ENCODE measurements around the gene FBXW5.

FBXW5 gene

DNA sequence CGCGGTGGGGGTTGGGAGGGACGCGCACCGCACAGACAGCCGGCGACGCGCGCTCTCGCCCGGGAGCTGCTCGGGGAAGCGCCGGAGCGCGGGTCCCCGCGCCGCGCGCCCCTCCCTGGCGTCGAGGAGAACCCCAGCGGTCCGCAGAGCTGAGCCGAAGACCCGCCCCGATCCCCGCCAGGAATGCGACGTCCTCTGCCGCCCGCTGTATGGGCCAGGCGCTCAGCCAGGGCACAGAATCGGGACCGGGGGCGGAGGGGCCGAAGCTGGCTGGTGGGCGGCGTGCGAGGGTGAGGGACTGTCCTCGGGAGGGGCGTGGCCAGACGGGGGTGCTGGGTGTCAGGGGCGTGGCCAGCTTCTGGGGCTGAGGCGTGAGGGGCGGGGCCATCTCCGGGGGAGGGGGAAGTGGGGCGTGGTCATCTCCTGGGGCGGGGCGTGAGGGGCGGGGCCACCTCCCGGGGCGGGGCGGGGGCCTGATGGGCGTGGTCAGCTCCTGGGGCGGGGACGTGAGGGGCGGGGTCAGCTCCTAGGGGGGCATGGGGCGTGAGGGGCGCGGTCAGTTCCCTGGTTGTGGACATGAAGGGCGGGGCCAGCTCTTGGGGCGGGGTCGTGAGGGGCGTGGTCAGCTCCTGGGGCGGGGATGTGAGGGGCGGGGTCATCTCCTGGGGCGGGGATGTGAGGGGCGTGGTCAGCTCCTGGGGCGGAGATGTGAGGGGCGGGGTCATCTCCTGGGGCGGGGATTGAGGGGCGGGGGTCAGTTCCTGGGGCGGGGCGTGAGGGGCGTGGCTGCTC, 33.7 kb upstream of the FBXW5 start:
- TF ChIP-seq, protein P1, sequence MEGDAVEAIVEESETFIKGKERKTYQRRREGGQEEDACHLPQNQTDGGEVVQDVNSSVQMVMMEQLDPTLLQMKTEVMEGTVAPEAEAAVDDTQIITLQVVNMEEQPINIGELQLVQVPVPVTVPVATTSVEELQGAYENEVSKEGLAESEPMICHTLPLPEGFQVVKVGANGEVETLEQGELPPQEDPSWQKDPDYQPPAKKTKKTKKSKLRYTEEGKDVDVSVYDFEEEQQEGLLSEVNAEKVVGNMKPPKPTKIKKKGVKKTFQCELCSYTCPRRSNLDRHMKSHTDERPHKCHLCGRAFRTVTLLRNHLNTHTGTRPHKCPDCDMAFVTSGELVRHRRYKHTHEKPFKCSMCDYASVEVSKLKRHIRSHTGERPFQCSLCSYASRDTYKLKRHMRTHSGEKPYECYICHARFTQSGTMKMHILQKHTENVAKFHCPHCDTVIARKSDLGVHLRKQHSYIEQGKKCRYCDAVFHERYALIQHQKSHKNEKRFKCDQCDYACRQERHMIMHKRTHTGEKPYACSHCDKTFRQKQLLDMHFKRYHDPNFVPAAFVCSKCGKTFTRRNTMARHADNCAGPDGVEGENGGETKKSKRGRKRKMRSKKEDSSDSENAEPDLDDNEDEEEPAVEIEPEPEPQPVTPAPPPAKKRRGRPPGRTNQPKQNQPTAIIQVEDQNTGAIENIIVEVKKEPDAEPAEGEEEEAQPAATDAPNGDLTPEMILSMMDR (conservative IDR thresholded peaks at IDR 0.05; ENCODE audit: low read depth, low read length): no peak
- H3K27ac ChIP-seq: no peak overlapping the region
- H2AFZ ChIP-seq (ENCODE audit: low read depth): no peak overlapping the region
- no peak overlapping the region for H3K4me3 ChIP-seq (IDR thresholded peaks at IDR 0.05; ENCODE audit: insufficient read depth, low read depth, low read length)
- no peak overlapping the region for H3K9ac ChIP-seq
- H3K4me1 ChIP-seq (ENCODE audit: low read depth, poor library complexity, severe bottlenecking): no peaks in the 10 kb centered on the region
- H3K27me3 ChIP-seq (ENCODE audit: insufficient read depth, low read depth): peaks cover 42% of the 10 kb centered on the region
- no peaks in the 10 kb centered on the region for H3K79me2 ChIP-seq (ENCODE audit: insufficient read depth, low read depth)
- H3K4me2 ChIP-seq: no peak overlapping the region
- no peaks in the 10 kb centered on the region for H3K36me3 ChIP-seq (ENCODE audit: insufficient read depth)
- no peaks in the 10 kb centered on the region for H4K20me1 ChIP-seq (ENCODE audit: insufficient read depth)

- Histone ChIP-seq H3K36me3 (ENCODE audit: insufficient read depth) (no peaks in the 10 kb centered on the region), H3K27ac (no peak overlapping the region), H3K79me2 (ENCODE audit: insufficient read depth, low read depth) (no peaks in the 10 kb centered on the region), H3K4me1 (ENCODE audit: low read depth, poor library complexity, severe bottlenecking) (no peaks in the 10 kb centered on the region), H2AFZ (ENCODE audit: low read depth) (no peak overlapping the region), H3K27me3 (ENCODE audit: insufficient read depth, low read depth) (peaks cover 45% of the 10 kb centered on the region), H3K4me3 (IDR thresholded peaks at IDR 0.05; ENCODE audit: insufficient read depth, low read depth, low read length) (no peak overlapping the region), H3K4me2 (no peak overlapping the region), H4K20me1 (ENCODE audit: insufficient read depth) (no peaks in the 10 kb centered on the region), H3K9ac (no peak overlapping the region)
- TF ChIP-seq, protein P1 (conservative IDR thresholded peaks at IDR 0.05; ENCODE audit: low read depth, low read length): no peak
Measured at GRCh38 chr9:136977649-136978072, 33.1 kb upstream of the FBXW5 start.

DNA sequence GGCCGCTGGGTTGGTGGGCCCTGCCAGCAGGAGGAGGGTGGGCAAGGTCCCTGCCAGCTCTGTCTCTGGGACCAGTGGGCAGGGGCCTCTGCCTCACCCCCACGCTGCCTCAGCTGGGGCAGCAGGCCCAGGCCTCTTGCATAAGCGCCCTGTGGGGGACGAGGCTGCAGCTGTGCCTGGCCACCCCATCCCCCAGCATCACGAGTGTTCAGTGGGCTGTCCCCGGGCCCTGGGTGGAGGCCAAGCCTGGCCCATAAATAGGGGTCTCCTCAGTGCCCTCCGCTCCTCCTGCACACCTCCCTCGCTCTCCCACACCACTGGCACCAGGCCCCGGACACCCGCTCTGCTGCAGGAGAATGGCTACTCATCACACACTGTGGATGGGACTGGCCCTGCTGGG, 32.7 kb upstream of the FBXW5 start, which contains the start of gene PTGDS:
PTGDS (plus strand) TSS at position 282 of the 400 bp plus-strand sequence; CDS start at position 357, 75 bp downstream.
- no peaks in the 10 kb centered on the region for H3K36me3 ChIP-seq (ENCODE audit: insufficient read depth)
- H4K20me1 ChIP-seq (ENCODE audit: insufficient read depth): no peaks in the 10 kb centered on the region
- H3K79me2 ChIP-seq (ENCODE audit: insufficient read depth, low read depth): no peaks in the 10 kb centered on the region
- H3K4me2 ChIP-seq: no peak within 1 kb of the TSS
- TF ChIP-seq, protein P1 (conservative IDR thresholded peaks at IDR 0.05; ENCODE audit: low read depth, low read length): no peak
- no peak within 1 kb of the TSS for H3K4me3 ChIP-seq (IDR thresholded peaks at IDR 0.05; ENCODE audit: insufficient read depth, low read depth, low read length)
- no peaks in the 10 kb centered on the region for H3K4me1 ChIP-seq (ENCODE audit: low read depth, poor library complexity, severe bottlenecking)
- no peak within 1 kb of the TSS for H2AFZ ChIP-seq (ENCODE audit: low read depth)
- no peak within 1 kb of the TSS for H3K9ac ChIP-seq
- peaks cover 45% of the 10 kb centered on the region for H3K27me3 ChIP-seq (ENCODE audit: insufficient read depth, low read depth)
- no peak within 1 kb of the TSS for H3K27ac ChIP-seq

GRCh38 chr9:136975644-136976043, 31.1 kb upstream of the FBXW5 start:
- H3K9ac ChIP-seq: no peak overlapping the region
- no peaks in the 10 kb centered on the region for H3K4me1 ChIP-seq (ENCODE audit: low read depth, poor library complexity, severe bottlenecking)

More at GRCh38 chr9:136975644-136976043, 31.1 kb upstream of the FBXW5 start:
- Histone ChIP-seq H3K36me3 (ENCODE audit: insufficient read depth) (no peaks in the 10 kb centered on the region), H3K27me3 (ENCODE audit: insufficient read depth, low read depth) (peaks cover 35% of the 10 kb centered on the region), H3K79me2 (ENCODE audit: insufficient read depth, low read depth) (no peaks in the 10 kb centered on the region), H2AFZ (ENCODE audit: low read depth) (no peak overlapping the region), H3K4me2 (no peak overlapping the region), H4K20me1 (ENCODE audit: insufficient read depth) (no peaks in the 10 kb centered on the region), H3K27ac (no peak overlapping the region), H3K4me3 (IDR thresholded peaks at IDR 0.05; ENCODE audit: insufficient read depth, low read depth, low read length) (no peak overlapping the region)
- TF ChIP-seq, protein P1 (conservative IDR thresholded peaks at IDR 0.05; ENCODE audit: low read depth, low read length): no peak

All from KMS-11 (cell line).